Measurements from ENCODE around the gene MAP10. TPM values are rescaled to one million over a fixed set of nuclear protein-coding genes. Genes with fewer than 3 reads are reported as not detected.
A peak's percentile ranks its signal among the peaks of the same experiment; 100 is the strongest.

The MAP10 gene, protein sequence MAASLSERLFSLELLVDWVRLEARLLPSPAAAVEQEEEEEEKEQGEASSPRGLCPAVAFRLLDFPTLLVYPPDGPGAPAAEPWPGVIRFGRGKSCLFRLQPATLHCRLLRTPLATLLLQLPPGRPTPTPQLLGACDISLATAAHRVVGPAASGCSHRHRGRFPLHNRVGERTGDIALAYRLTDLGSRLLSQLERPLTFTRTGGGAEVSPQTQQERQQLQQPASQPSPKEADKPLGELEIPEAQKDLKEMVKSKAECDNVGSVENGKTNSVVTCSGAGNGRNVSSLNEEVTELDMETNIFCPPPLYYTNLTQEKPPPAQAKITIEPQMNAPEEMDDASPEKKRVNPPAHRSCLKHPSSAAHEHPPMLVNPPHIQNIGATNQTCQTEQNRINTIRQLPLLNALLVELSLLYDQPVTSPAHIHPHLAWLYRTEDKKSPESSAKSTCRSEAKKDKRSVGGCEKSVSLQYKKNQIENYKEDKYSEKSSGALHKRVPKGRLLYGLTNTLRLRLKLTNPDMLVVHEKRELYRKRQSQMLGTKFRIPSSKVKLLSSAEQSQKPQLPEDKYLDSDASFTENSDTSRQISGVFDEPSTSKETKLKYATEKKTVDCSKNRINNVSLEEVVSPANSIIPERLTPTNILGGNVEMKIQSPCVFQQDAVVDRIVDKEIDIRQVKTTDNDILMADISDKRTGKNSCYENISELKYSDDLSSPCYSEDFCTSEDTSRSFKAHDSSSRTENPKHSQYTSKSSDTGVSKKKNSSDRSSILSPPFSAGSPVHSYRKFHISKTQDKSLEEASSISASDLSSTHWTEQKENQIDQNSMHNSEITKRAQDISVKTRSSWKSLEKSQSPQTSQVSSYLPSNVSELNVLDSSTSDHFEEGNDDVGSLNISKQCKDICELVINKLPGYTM
- total RNA-seq, result 2.6 TPM in 2 replicates
- 0.98 and 1.2 TPM in 2 replicates for polyA plus RNA-seq
- polyA plus RNA-seq (2012), result 0.56 and 0.86 TPM in 2 replicates
- not detected in 2 replicates for polyA minus RNA-seq (ENCODE audit: low replicate concordance)

DNA sequence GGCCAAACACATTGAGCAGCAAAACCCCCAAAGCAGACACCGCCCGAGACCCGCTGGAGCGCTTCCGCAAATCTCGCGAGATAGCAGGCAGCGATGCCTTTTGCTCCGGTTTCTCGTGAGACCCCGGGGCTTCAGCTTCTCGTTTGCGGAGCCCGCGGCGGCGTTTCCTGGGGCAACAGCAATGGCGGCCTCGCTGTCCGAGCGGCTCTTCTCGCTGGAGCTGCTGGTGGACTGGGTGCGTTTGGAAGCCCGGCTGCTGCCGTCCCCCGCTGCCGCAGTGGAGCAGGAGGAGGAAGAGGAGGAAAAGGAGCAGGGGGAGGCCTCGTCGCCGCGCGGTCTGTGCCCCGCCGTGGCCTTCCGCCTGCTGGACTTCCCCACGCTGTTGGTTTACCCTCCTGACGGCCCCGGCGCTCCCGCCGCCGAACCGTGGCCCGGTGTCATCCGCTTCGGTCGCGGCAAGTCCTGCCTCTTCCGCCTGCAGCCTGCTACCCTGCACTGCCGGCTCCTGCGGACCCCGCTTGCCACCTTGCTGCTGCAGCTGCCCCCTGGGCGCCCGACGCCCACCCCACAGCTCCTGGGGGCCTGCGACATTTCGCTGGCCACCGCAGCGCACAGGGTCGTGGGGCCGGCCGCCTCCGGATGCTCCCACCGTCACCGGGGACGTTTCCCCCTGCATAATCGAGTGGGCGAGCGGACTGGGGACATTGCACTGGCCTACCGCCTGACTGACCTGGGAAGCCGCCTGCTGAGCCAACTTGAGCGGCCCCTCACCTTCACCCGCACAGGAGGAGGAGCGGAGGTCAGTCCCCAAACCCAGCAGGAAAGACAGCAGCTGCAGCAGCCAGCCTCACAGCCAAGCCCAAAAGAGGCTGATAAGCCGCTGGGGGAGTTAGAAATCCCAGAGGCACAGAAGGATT lies at the start of gene MAP10:
MAP10 (plus strand) TSS at position 148 of the 917 bp plus-strand sequence; CDS start at position 182, 34 bp downstream.
- Histone ChIP-seq H3K27ac (ENCODE audit: insufficient read depth, low read length) (no peak within 1 kb of the TSS), H3K4me1 (ENCODE audit: control insufficient read depth, extremely low read depth, insufficient read depth, low read length) (no peaks in the 10 kb centered on the region), H3K36me3 (ENCODE audit: control insufficient read depth, insufficient read depth, low read length) (no peaks in the 10 kb centered on the region), H3K4me2 (ENCODE audit: extremely low read depth, insufficient read depth, low read length) (peak within 1 kb of the TSS; percentile 80), H3K9me3 (ENCODE audit: control insufficient read depth, insufficient read depth, low read depth, low read length) (no peaks in the 10 kb centered on the region), H3K79me2 (ENCODE audit: control insufficient read depth, insufficient read depth, low read length) (no peaks in the 10 kb centered on the region), H2AFZ (ENCODE audit: low read length) (peak within 1 kb of the TSS; percentile 95), H3K27me3 (ENCODE audit: control insufficient read depth, insufficient read depth, low read length) (no peaks in the 10 kb centered on the region), H3K9ac (ENCODE audit: insufficient read depth, low read length) (peak within 1 kb of the TSS; percentile 73), H3K4me3 (replicated peaks in 1 of 4; ENCODE audit: control extremely low read depth in 1 of 4, insufficient read depth in 1 of 4, low read depth in 3 of 4, low read length in 4 of 4) (peak within 1 kb of the TSS; percentile 53 to 67 (median 62)), H4K20me1 (ENCODE audit: control insufficient read depth, extremely low read depth, insufficient read depth, low read length) (no peaks in the 10 kb centered on the region)
- TF ChIP-seq, protein P1, sequence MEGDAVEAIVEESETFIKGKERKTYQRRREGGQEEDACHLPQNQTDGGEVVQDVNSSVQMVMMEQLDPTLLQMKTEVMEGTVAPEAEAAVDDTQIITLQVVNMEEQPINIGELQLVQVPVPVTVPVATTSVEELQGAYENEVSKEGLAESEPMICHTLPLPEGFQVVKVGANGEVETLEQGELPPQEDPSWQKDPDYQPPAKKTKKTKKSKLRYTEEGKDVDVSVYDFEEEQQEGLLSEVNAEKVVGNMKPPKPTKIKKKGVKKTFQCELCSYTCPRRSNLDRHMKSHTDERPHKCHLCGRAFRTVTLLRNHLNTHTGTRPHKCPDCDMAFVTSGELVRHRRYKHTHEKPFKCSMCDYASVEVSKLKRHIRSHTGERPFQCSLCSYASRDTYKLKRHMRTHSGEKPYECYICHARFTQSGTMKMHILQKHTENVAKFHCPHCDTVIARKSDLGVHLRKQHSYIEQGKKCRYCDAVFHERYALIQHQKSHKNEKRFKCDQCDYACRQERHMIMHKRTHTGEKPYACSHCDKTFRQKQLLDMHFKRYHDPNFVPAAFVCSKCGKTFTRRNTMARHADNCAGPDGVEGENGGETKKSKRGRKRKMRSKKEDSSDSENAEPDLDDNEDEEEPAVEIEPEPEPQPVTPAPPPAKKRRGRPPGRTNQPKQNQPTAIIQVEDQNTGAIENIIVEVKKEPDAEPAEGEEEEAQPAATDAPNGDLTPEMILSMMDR (conservative IDR thresholded peaks at IDR 0.05 in 1 of 2, IDR thresholded peaks at IDR 0.05 in 1 of 2; ENCODE audit: low read depth in 1 of 2, low read length in 2 of 2), result no peak
- no peak for TF ChIP-seq EZH2 (IDR thresholded peaks at IDR 0.05; ENCODE audit: low read length, missing control alignments)
- DNase-seq (ENCODE audit: low read depth in 2 of 2), result peak; percentile 76 to 86

DNA sequence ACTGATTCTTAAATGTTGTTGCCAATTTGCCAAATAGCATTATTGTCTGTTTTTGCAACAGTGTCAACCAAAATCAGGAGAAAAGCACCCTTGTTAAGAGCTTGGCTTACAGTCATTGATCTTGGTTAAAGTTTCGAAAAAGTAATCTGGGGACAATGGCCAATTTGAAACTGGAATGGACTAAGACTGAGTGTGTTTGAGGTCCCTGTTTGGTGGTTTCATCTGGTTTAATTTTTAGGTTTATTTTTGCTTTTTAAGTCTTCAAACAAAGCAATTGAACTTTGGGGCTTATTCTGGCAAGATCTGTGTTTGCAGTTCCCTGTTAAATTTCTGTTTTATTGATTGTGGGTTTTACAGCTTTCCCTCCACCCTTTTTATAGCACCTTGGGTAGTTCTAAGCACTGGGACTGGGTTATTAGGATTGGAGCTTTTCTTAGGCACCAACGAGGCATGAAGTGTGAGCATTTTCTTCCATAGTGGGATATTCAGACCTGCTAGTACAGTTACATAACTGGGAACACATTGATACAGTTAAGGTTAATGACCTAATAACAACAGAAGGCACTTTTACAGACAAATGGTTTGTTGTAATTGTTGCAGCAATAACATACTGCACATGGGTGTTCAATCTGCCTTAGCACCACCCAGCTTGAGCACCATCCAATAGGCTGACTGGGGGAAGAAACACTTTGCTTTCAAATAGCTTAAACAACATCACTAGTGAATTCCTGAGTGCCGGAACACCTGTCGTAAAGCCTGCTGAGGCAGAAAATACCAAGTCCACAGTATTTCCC lies 40.6 kb upstream of the MAP10 start:
- H3K27me3 ChIP-seq (ENCODE audit: control insufficient read depth, insufficient read depth, low read length), result no peaks in the 10 kb centered on the region
- H3K4me3 ChIP-seq (replicated peaks in 1 of 4; ENCODE audit: control extremely low read depth in 1 of 4, insufficient read depth in 1 of 4, low read depth in 3 of 4, low read length in 4 of 4), result no peak overlapping the region
- H3K27ac ChIP-seq (ENCODE audit: insufficient read depth, low read length), result no peak overlapping the region
- TF ChIP-seq, protein P1 (conservative IDR thresholded peaks at IDR 0.05 in 1 of 2, IDR thresholded peaks at IDR 0.05 in 1 of 2; ENCODE audit: low read depth in 1 of 2, low read length in 2 of 2), result no peak
- TF ChIP-seq EZH2 (IDR thresholded peaks at IDR 0.05; ENCODE audit: low read length, missing control alignments), result no peak
- H2AFZ ChIP-seq (ENCODE audit: low read length), result no peak overlapping the region
- no peak overlapping the region for H3K4me2 ChIP-seq (ENCODE audit: extremely low read depth, insufficient read depth, low read length)
- no peaks in the 10 kb centered on the region for H3K36me3 ChIP-seq (ENCODE audit: control insufficient read depth, insufficient read depth, low read length)
- no peak for DNase-seq (ENCODE audit: low read depth in 2 of 2)
- H3K9ac ChIP-seq (ENCODE audit: insufficient read depth, low read length), result no peak overlapping the region
- H3K79me2 ChIP-seq (ENCODE audit: control insufficient read depth, insufficient read depth, low read length), result no peaks in the 10 kb centered on the region
- no peaks in the 10 kb centered on the region for H4K20me1 ChIP-seq (ENCODE audit: control insufficient read depth, extremely low read depth, insufficient read depth, low read length)
- H3K4me1 ChIP-seq (ENCODE audit: control insufficient read depth, extremely low read depth, insufficient read depth, low read length), result no peaks in the 10 kb centered on the region
- no peaks in the 10 kb centered on the region for H3K9me3 ChIP-seq (ENCODE audit: control insufficient read depth, insufficient read depth, low read depth, low read length)
